C4-2B (cell line): Measurements from ENCODE around the gene FAM168A.

Experiments
- CTCF ChIP-seq: fragments of 450-650 bp; conservative IDR thresholded peaks from 2 replicates; pipeline ENCODE4 v1.5.1; 2017; ENCODE audit warnings: mild to moderate bottlenecking
- ZFX ChIP-seq: fragments of 450-650 bp; IDR thresholded peaks from 2 replicates; pipeline ENCODE4 v1.6.1; 2017

- no peak for TF ChIP-seq CTCF
- no peak for TF ChIP-seq ZFX
Observed at GRCh38 chr11:73481626-73482025, 116.3 kb downstream of the FAM168A start.
